GM10248 (cell line): ENCODE measurements around the gene DPYD.
A peak's percentile ranks its signal among the peaks of the same experiment; 100 is the strongest.

ENCODE experiments used
- CTCF ChIA-PET: fragments of 300-600 bp; sonication (Branson Sonifier 250); formaldehyde crosslinking; extraction: SDS; loops from one replicate; lab custom pipeline; 2021; ENCODE audit warnings: antibody characterized with exemption; lab: Yijun Ruan, JAX
- POLR2A ChIA-PET: fragments of 350-650 bp; sonication (Branson Sonifier 250); formaldehyde crosslinking; extraction: SDS; loops from one replicate; lab custom pipeline; 2020; ENCODE audit warnings: antibody characterized with exemption; lab: Yijun Ruan, JAX
- DNase-seq: peaks from one replicate; pipeline ENCODE4 v3.0.0; 2012; ENCODE audit errors: extremely low spot score
- CTCF ChIP-seq: IDR thresholded peaks from 2 replicates; pipeline ENCODE4 v1.5.1; 2012; ENCODE audit warnings: mild to moderate bottlenecking, low read depth; ENCODE audit errors: extremely low read depth, missing control alignments, control extremely low read depth

The DPYD gene

GRCh38 chr1:97144527-97144926 is 776.3 kb downstream of the DPYD start:
- DNase-seq: no peak
- TF ChIP-seq CTCF: no peak
- ChIA-PET POLR2A (no interaction called here), CTCF (no interaction called here)

- DNase-seq: no peak
- ChIA-PET CTCF (no interaction called here), POLR2A (no interaction called here)
- no peak for TF ChIP-seq CTCF
Observed at GRCh38 chr1:97143236-97143882, 777.5 kb downstream of the DPYD start.

GRCh38 chr1:97140611-97141010 is 780.2 kb downstream of the DPYD start:
- ChIA-PET POLR2A (no interaction called here), CTCF (interaction anchor here (0.7 to 8.3 kb wide), 3 partner anchors 9 to 910 kb away, joined by 3 to 57 read pairs (median 3); no protein-coding TSS in a partner anchor)
- TF ChIP-seq CTCF: no peak
- DNase-seq: no peak

- CTCF ChIA-PET: interaction anchor here (1.4 to 8.3 kb wide), 8 partner anchors 10 to 918 kb away, joined by 4 to 57 read pairs (median 6); no protein-coding TSS in a partner anchor
- POLR2A ChIA-PET: no interaction called here
- DNase-seq: no peak
- no peak for TF ChIP-seq CTCF
Observed at GRCh38 chr1:97139512-97139911, 781.3 kb downstream of the DPYD start.

GRCh38 chr1:97138515-97139032 is 782.3 kb downstream of the DPYD start:
- no peak for DNase-seq
- ChIA-PET POLR2A (no interaction called here), CTCF (interaction anchor here (0.6 to 8.3 kb wide), 33 partner anchors 9 to 919 kb away, joined by 3 to 57 read pairs (median 4); no protein-coding TSS in a partner anchor)
- no peak for TF ChIP-seq CTCF

GRCh38 chr1:97137862-97138514 is 782.8 kb downstream of the DPYD start:
- DNase-seq: peak; percentile 32
- ChIA-PET CTCF (interaction anchor here (0.6 to 8.3 kb wide), 34 partner anchors 8 to 920 kb away, joined by 3 to 57 read pairs (median 4); no protein-coding TSS in a partner anchor), POLR2A (no interaction called here)
- peak; percentile 64 for TF ChIP-seq CTCF
